ENCODE results near the gene TMEM72.

TMEM72 gene

GRCh38 chr10:44974628-44975430 is 63.7 kb downstream of the TMEM72 start:
- FAIRE-seq (peak; percentile 74), DNase-seq (ENCODE audit: insufficient read length, low spot score) (peak; percentile 81)
- TF ChIP-seq PAX5 (IDR thresholded peaks at IDR 0.05; ENCODE audit: insufficient read depth, low read length, severe bottlenecking) = peak; percentile 23
- no peak for TF ChIP-seq SPI1 (IDR thresholded peaks at IDR 0.05; ENCODE audit: low read depth, low read length)
- no peak for TF ChIP-seq POLR2A (IDR thresholded peaks at IDR 0.05; ENCODE audit: low read depth, low read length)
- TF ChIP-seq POU2F2 (IDR thresholded peaks at IDR 0.05; ENCODE audit: low read depth, low read length) = 0 out of 2 replicates have a peak, but pooled peaks have one; percentile 17
- TF ChIP-seq POLR2AphosphoS5 (IDR thresholded peaks at IDR 0.05; ENCODE audit: low read depth, low read length) = no peak

DNA sequence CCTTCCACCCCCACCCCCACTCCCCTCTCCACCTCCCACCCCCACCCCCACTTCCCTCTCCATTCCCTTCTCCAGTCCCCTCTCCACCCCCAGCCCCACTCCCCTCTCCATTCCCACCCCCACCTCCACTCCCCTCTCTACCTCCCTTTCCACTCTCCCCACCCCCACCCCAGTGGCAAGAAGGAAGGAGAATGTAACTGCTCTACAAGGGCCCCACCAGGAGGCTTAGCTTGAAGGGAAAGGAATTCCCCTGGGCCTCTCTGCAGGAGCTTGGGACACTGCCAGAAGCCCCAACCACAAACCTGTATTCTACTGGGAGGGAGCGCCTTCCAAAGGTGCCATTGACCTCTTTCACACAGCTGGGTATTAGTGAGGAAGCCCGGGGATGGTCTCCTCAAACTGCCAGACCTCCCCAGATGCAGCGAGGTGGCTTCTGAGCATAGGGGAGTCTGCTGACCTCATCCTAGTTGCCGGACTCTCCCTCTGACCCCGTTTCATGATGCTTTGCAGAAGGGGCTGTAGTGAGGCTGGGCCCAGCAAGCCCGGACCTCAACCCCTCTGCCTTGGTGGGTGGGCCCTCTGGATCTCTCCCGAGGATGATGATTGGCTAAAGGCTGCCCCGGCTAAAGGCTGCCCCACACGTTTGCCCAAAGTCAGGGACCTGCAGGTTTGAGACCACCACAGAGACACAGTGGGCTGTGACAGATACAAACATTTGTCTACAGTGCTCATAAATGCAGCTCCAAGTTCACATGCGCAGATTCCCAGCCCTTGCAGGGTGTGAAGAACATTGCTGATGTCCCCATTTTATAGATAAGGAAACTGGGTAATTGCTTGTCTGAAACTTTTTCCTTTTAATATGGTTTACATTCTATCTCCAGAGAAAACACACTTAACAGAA is 64.5 kb downstream of the TMEM72 start:
- FAIRE-seq = no peak
- no peak for DNase-seq (ENCODE audit: insufficient read length, low spot score)

GRCh38 chr10:44976352-44977198 is 65.4 kb downstream of the TMEM72 start:
- DNase-seq (ENCODE audit: insufficient read length, low spot score) (no peak), FAIRE-seq (no peak)
- TF ChIP-seq POLR2A (IDR thresholded peaks at IDR 0.05; ENCODE audit: low read depth, low read length) (no peak), POLR2AphosphoS5 (IDR thresholded peaks at IDR 0.05; ENCODE audit: low read depth, low read length) (no peak), TAF1 (IDR thresholded peaks at IDR 0.05; ENCODE audit: low read depth, low read length) (no peak), PAX5 (IDR thresholded peaks at IDR 0.05; ENCODE audit: insufficient read depth, low read length, severe bottlenecking) (no peak), SPI1 (IDR thresholded peaks at IDR 0.05; ENCODE audit: low read depth, low read length) (no peak), POU2F2 (IDR thresholded peaks at IDR 0.05; ENCODE audit: low read depth, low read length) (no peak)

More for the DNA sequence above, 64.5 kb downstream of the TMEM72 start:
- no peak for TF ChIP-seq PAX5 (IDR thresholded peaks at IDR 0.05; ENCODE audit: insufficient read depth, low read length, severe bottlenecking)

GRCh38 chr10:44977287-44978212 is 66.4 kb downstream of the TMEM72 start:
- TF ChIP-seq POLR2A (IDR thresholded peaks at IDR 0.05; ENCODE audit: low read depth, low read length) = no peak
- TF ChIP-seq TAF1 (IDR thresholded peaks at IDR 0.05; ENCODE audit: low read depth, low read length) = no peak
- no peak for TF ChIP-seq PAX5 (IDR thresholded peaks at IDR 0.05; ENCODE audit: insufficient read depth, low read length, severe bottlenecking)
- no peak for TF ChIP-seq SPI1 (IDR thresholded peaks at IDR 0.05; ENCODE audit: low read depth, low read length)
- TF ChIP-seq POU2F2 (IDR thresholded peaks at IDR 0.05; ENCODE audit: low read depth, low read length) = no peak
- TF ChIP-seq POLR2AphosphoS5 (IDR thresholded peaks at IDR 0.05; ENCODE audit: low read depth, low read length) = no peak
- FAIRE-seq (no peak), DNase-seq (ENCODE audit: insufficient read length, low spot score) (no peak)

- TF ChIP-seq TAF1 (IDR thresholded peaks at IDR 0.05; ENCODE audit: low read depth, low read length) = no peak
- no peak for TF ChIP-seq POLR2AphosphoS5 (IDR thresholded peaks at IDR 0.05; ENCODE audit: low read depth, low read length)
- TF ChIP-seq SPI1 (IDR thresholded peaks at IDR 0.05; ENCODE audit: low read depth, low read length) = no peak
- no peak for TF ChIP-seq POLR2A (IDR thresholded peaks at IDR 0.05; ENCODE audit: low read depth, low read length)
- TF ChIP-seq PAX5 (IDR thresholded peaks at IDR 0.05; ENCODE audit: insufficient read depth, low read length, severe bottlenecking) = no peak
- no peak for TF ChIP-seq POU2F2 (IDR thresholded peaks at IDR 0.05; ENCODE audit: low read depth, low read length)
- FAIRE-seq = no peak
- no peak for DNase-seq (ENCODE audit: insufficient read length, low spot score)
Observed at GRCh38 chr10:44978213-44978569, 67.1 kb downstream of the TMEM72 start.

DNA sequence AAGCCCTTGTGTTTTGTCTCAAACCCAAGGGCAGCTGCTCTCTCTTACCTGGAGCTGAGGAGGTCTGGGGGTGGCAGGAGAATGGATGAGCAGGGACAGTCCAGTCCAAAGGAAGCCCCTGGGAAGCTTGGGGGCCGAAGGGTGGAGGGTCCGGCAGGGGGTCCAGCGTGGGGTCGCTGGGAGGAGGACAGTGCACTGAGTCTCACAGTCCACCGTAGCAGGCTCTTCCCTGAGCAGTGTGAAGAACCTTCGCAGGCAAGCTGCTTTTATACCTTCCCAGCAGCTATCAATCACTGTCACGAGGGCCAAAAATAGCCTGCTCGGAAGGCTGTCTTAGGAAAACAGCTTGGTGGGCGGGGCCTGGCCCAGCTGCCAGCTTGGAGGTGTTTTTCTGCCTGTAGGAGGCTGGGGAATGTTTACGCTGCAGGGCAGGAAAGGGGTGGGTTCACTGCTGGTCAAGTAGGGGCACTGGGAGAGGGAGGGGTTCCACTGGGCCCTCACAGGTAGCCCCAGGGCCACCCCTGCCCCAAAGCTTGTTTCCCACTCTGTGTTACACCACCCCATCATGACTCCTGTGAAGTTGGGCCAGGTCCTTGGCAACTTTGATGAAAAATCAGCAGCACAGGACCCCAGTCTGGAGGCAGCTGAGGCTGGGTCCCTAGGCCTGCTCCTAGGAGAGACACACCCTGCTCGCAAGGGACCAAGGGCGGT is 67.6 kb downstream of the TMEM72 start, which contains the start of gene DEPP1:
Gene DEPP1, minus strand, starts transcription at position 240 of the 711 bp plus-strand sequence. CDS start 779 bp downstream, outside the sequence.
- peak; percentile 78; the same call in 1 of the 2 replicates for TF ChIP-seq POLR2AphosphoS5 (IDR thresholded peaks at IDR 0.05; ENCODE audit: low read depth, low read length)
- TF ChIP-seq POU2F2 (IDR thresholded peaks at IDR 0.05; ENCODE audit: low read depth, low read length) = no peak
- peak; percentile 34; the same call in 1 of the 2 replicates for TF ChIP-seq TAF1 (IDR thresholded peaks at IDR 0.05; ENCODE audit: low read depth, low read length)
- TF ChIP-seq PAX5 (IDR thresholded peaks at IDR 0.05; ENCODE audit: insufficient read depth, low read length, severe bottlenecking) = no peak
- TF ChIP-seq SPI1 (IDR thresholded peaks at IDR 0.05; ENCODE audit: low read depth, low read length) = no peak
- peak; percentile 83 for TF ChIP-seq POLR2A (IDR thresholded peaks at IDR 0.05; ENCODE audit: low read depth, low read length)
- DNase-seq (ENCODE audit: insufficient read length, low spot score) = no peak
- no peak for FAIRE-seq

- DNase-seq (ENCODE audit: insufficient read length, low spot score) = no peak
- no peak for FAIRE-seq
- no peak for TF ChIP-seq SPI1 (IDR thresholded peaks at IDR 0.05; ENCODE audit: low read depth, low read length)
- TF ChIP-seq PAX5 (IDR thresholded peaks at IDR 0.05; ENCODE audit: insufficient read depth, low read length, severe bottlenecking) = no peak
- no peak for TF ChIP-seq POU2F2 (IDR thresholded peaks at IDR 0.05; ENCODE audit: low read depth, low read length)
- no peak for TF ChIP-seq POLR2AphosphoS5 (IDR thresholded peaks at IDR 0.05; ENCODE audit: low read depth, low read length)
- TF ChIP-seq POLR2A (IDR thresholded peaks at IDR 0.05; ENCODE audit: low read depth, low read length) = no peak
- TF ChIP-seq TAF1 (IDR thresholded peaks at IDR 0.05; ENCODE audit: low read depth, low read length) = no peak
Observed at GRCh38 chr10:44979281-44980191, 68.4 kb downstream of the TMEM72 start.

All from GM12891 (cell line).